Measurements from ENCODE around the gene GLTPD2.
"Not testable (repeated sequence)": the region's sequence is repeated elsewhere in the genome, so short reads cannot be mapped to it uniquely, and the experiment has no call there.

The GLTPD2 gene

DNA sequence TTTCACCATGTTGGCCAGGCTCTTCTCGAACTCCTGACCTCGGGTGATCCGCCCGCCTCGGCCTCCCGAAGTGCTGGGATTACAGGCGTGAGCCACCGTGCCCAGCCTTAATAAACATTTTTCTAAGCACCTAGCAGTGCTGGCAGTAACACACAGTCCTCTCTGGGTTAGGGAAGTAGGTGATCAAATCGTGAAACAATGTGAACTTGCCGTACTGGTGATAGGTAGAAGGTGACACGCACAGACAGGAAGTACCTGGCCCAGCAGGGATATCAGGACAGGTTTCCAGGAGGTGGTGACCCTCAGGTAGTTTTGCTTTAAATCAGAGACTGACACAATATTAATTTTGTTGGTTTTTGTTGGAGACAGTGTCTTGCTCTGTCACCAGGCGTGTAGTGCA lies 22.7 kb downstream of the GLTPD2 start:
- DNase-seq, result no peak

DNA sequence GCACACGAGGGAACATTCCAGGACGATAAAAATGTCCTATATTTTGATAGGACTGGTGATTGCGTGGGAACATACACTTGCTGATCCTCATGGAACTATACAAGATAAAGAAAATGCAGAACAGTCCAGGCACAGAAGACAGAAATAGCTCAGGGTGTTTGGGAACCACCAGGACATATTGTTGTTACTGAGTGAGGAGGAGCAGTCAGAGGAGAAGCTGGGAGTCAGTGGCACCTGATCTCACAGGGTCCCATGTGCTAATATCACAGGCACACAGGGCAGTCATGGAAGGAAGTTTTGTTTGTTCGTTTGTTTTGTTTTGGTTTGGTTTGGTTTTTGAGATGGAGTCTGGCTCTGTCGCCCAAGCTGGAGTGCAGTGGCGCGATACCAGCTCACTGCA lies 23.9 kb downstream of the GLTPD2 start:
- DNase-seq, result no peak

DNA sequence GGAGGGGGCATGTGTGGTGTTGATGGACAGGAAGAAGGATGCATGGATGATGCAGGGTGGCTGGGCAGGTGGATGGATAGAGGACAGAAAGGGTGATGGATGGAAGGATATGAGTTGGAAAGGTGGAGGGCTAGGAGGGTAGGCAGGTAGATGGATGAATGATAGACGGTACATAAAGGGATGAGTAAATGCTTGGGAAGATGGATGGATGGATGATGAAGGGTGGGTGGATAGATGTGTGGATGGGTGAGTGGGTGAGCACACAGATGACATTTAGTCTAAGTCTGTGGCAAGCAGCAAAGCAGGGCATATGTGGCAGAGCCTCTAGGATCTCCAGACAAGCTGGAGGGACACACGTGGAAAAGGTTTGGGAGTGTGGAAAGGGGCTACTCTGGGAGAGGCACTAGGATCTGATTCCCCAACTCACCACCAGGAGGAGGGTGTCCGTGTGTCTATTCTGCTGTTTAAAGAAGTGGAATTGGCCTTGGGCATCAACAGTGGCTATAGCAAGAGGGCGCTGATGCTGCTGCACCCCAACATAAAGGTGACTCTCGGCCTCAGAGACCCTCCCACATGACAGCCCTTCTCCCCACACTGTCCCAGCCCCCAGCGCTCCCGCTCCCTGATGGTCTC lies 26.4 kb downstream of the GLTPD2 start:
- no peak for DNase-seq

DNA sequence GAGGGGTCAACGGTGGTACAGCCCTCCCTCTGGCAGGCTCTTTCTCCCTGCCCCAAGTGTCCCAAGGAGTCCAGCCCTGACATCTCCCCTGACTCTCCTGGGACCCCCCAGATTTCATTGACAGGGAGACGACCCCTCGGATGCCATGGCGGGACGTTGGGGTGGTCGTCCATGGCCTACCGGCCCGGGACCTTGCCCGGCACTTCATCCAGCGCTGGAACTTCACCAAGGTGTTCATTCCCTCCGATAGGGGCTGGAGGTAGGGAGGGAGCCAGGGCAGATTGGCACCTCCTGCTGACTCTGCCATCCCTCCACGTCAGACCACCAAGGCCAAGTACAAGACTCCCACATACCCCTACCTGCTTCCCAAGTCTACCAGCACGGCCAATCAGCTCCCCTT lies 28.1 kb downstream of the GLTPD2 start:
- no peak for DNase-seq

DNA sequence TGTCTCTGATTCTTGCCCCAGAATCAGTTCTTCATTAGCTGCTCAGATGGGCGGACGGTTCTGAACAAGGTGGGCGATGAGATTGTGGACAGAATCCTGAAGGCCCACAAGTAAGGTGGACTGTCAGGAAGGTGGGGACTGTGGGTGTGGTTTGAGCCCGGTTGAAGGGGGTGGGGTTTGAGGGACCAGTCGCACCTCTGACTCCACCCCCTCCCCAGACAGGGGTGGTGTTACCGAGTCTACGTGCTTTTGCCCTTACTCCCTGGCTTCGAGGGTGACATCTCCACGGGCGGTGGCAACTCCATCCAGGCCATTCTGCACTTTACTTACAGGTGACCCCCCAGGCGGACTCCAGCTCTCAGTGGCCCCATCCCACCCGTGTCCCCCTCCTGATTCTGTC lies 29.5 kb downstream of the GLTPD2 start:
- no peak for DNase-seq

DNA sequence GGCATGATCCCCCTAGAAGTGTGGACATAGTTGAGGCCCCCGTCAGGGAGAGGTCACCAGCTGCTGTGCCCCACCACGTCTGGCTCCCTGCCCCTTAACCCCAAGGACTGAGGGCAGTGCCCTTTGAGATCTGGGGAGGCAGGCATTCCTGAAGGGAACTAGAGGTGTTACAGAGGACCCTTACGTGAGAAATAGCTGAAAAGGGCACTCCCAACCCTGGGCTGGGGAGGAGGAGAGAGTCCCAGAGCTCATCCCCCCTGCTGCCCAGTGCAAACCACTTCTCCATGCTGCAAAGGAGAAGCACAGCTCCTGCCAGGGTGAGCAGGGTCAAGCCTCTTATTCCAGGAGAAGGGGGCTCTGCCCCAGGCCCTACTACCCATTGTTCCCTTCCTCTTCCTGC lies 34.1 kb downstream of the GLTPD2 start:
- DNase-seq, result no peak

DNA sequence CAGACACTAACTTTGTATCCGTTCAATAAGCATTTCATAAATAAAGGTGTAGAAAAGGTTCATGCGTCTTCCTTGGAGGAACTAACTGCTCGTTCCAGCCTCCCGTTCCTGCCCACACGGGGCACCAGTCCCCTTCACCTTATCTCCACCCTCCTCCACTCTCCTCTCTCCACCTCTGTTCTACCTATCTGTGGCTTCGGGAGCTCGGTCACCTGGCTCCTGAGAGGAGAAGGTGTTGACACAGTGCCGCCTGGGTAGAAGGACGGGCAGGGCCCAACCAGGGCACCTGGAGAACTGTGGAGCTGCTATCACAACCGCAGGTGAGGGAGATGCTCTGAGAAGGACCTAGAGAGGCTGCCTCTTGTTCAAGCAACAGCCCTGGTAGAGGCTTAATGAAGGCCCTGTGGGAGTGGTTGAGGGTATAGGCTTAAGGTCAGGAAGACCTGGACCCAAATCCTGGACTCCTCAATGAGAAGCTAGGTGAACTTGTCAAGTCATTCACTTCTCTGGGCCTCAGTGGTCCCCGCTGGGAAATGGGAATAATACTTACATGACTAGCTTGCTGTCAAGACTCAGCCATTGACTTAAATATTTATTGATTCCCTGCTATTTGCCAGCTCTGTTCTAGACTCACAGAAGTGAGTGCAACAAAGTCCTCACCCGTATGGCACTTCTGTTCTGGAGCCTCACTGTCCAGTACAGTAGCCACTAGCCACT lies 34.8 kb downstream of the GLTPD2 start:
- DNase-seq, result no peak

DNA sequence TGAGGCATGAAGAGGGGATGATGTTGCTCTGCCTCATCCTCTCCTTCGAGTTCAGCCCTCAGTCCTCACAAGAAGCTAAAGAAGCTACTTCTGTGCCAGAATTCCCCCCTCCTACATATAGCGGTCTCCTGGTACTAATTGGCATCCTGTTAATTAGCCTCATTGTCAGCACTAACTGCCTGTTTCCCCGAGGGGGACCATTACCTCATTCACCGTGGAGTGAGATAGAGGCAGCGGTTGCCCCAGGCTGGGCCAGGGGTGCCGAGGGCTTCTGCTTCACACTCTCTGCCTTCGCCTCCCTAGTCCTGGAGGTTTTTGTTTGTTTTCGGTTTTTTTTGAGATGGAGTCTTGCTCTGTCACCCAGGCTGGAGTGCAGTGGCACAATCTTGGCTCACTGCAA lies 38.6 kb downstream of the GLTPD2 start:
- no peak for DNase-seq

DNA sequence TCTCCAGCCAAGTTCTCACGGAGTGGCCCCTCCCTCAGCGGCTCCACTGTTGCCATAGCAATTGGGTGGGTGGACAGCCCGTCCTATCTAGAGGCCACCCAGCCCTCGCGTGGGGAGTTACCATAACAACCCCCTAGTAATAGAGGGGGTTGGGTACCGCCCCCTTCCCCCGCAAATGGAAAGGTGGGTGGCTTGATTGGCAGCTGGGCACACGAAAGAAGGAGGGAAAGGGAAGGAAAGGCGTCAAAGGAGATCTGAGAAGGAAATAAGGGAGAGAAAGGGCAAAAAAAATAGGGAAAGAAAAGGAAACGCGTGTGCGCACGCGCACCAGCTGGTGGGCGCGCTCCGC lies 44.0 kb downstream of the GLTPD2 start:
- not testable (repeated sequence) for DNase-seq

DNA sequence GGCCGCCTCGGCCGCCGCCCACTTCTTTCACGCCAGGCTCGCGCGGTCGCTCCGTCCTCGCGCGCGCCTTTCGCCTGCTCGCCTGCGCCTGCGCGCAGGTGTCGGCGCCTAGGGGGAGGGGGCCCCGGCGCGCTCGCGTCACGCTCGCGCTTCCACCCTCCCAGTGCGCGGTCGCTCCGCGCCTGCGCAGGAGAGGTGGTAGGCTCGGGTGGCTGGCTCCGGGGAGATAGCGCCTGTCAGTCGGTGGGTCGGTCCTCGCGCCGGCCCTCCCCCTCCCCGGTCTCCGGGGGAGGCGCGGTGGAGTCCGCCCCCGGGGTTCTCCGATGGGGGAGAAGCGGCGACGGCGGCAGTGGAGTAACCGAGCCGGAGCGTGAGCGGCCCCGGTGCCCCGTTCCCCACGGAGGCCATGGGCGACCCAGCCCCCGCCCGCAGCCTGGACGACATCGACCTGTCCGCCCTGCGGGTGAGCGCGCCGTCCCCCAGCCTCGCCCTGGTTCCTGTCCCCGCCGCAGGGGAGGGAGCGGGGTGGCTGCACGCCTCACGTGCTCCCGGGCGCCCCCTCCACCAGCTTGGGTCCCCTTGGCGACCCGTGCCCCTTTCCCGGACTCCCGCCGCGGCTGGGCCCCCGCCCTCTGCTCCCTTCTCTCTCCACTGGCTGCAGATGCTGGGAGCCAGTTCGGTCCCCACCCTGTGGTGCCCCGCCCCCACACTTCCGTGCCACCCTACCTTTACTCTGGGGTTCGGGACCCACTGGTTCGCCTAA lies 44.6 kb downstream of the GLTPD2 start, which contains the start of gene MINK1:
Gene MINK1 (plus strand): TSS at position 163 of the 763 bp plus-strand sequence. CDS start 244 bp downstream, at position 407.
- peak; percentile 94 for DNase-seq

DNA sequence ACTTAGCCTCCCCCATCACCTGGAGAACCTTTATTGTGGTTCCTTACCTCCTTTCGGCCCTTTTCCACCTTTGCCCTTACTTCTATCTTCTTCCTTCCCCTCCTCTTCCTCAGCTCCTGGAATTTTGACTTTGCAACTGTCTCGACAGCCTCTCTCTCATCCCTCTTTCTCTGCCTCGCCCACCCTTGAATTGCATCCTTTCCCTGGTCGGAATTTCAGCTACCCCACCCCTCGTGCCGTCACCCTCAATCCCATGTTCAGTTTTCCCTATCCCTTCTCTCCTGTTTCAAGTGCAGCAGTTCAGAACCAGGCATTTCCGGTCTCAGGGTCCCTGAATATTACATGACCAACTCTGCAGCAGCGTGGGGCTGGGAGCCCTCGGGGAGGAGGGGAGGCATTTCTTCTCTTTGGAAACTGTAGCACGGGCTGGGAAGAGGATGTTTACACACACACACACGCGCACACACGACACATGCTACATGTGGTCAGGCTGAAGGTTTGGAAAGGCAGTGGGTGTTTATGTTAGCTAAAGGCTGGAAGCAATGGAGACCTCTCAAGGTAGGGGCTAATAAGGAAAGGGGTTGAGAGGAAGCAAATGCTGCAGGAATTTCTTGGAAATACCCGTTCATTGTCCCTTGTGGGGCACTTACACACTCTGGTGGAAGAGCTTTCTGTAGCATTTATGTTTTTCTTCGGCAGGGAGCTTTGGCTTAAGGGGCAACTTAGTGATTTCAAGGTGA lies 45.3 kb downstream of the GLTPD2 start:
- DNase-seq, result peak; percentile 68

DNA sequence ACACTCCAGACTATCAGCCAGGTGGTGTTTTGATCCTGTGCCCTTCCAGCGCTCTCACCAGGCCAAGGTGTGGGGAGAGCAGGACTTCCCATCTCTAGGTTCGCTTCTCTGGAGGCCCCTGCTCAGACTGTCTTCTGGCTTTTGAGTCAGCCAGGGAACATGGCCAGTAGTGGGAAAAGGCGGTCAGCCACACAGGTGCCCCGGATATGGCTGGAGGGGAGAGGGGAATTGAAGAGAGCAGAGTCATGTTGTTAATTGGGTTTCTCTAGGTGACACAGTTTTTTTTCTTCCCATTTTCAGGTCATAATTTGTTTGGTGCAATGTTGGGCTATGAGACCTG lies 45.9 kb downstream of the GLTPD2 start:
- DNase-seq, result no peak

DNA sequence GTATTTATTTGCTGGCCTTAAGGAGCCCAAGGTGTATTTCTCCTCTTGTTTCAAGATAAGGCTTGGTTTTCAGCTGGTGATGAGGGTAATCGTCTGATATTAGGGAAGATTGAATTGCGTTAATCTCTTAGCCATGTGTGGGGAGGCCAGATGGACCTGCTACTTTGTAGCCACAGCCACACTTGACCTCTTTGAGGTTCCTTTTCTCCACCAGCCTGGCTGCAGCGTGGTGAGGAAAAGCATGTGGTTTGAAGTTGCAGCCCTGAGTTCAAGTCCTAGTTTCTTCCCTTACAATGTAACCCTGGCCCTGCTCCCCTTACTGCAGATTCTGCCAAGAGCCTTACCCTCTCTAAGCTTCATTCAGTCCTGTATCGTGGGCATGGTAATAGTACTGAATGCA lies 47.5 kb downstream of the GLTPD2 start:
- DNase-seq, result no peak

DNA sequence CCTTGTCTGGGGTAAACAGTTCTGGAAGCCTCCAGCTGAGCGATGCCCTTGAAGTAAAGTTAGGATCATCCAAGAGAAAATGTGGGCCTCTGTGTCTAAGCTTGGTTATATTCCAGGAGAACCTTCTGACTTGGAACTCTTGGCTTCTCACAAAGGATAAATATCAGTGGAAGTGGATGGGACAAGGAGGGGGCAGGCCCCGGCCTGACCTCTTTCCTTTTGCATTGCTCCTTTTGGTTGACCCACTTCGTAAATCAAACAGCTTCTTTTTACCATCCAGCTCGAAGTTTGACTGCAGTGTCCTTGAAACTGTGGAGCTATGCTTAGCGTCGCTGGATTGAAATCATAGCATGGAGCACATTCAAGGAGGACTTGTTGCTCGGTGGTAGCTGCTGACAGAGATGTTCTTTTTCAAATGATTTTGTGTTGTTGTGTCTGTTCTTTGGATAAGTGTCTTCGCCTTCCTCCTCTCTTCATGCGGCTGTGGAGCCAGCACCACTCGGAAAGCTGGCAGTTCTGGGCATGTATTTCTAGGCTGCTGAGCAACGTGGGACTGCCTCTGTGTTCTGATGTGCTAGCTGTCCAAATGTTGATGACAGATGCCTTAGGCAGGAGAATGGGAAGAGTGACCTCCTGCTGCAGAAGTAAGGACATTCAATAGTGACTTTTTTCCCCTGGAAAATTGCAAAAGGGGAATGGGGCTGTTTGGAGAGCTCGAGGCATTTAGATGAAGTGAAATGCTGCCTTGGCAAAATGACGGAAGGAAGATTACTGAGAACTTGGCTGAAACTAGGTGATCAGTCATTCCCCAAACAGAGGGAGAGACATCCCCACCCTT lies 48.9 kb downstream of the GLTPD2 start:
- DNase-seq, result no peak

DNA sequence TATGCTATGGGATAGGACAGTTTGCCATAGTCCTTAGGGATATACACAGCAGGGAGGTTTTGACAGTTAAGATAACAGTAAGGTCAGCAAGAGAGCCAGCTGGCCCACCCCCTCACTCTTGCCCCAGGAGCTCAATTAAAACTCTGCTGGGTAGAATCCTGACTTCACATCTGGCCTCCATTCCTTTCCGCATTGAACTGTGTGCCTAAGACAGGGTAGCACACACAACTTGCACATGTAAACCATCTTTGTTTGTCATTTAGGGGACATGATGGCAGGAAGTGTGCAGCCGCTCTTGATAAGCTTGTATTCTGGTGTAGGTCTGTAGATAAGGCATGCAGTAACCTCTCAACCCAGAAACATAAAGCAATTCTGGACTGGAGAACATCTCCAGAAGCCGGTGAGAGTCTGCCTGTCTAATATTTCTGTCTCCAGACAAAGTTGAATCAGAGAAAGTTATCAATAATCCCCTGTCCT lies 49.6 kb downstream of the GLTPD2 start:
- no peak for DNase-seq

DNA sequence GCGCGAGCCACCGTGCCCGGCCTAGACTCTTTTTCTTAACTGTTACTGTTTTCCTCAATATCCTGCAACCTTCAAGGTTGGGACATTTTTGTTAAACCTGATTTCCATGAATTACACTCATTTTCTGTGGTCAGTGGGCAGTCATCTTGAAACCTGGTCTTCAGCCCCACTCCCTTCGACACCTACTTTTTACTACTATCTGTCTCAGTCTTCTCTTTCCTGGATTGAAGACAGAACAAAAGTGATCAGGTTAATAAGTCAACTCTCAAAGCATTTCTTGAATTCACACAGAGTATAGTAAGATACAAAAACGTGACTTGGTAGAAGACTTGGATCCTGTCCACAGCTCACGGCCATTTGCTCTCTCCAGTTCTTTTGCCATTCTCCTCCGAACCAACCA lies 50.5 kb downstream of the GLTPD2 start:
- DNase-seq, result no peak

Measured in EL (cell line).